Activated CD4-positive, alpha-beta T cell treated with anti-CD3 and anti-CD28 coated beads, Interleukin-2, amount 10 ng/mL, durations not matched to agents 24 days and 14 days (primary cell): ENCODE data around the gene DCUN1D3. TPM values are rescaled to one million over a fixed set of nuclear protein-coding genes. Genes with fewer than 3 reads are reported as not detected.

Experiments used
- DNase-seq: peaks from one replicate; pipeline ENCODE4 v3.0.0; 2022
- H3K27ac Mint-ChIP-seq: one replicate; pipeline ENCODE4 v1.8.0; 2022; ENCODE audit warnings: mild to moderate bottlenecking, mixed read lengths
- H3K27me3 Mint-ChIP-seq: one replicate; pipeline ENCODE4 v1.8.0; 2022; ENCODE audit warnings: mixed read lengths
- H3K36me3 Mint-ChIP-seq: one replicate; pipeline ENCODE4 v1.8.0; 2022; ENCODE audit warnings: low read depth, mild to moderate bottlenecking, mixed read lengths
- H3K4me1 Mint-ChIP-seq: one replicate; pipeline ENCODE4 v1.8.0; 2021; ENCODE audit warnings: mixed read lengths
- H3K4me3 Mint-ChIP-seq: one replicate; pipeline ENCODE4 v1.8.0; 2022; ENCODE audit warnings: mild to moderate bottlenecking, moderate library complexity, mixed read lengths
- H3K9me3 Mint-ChIP-seq: one replicate; pipeline ENCODE4 v1.8.0; 2021; ENCODE audit warnings: mixed read lengths
- intact Hi-C: fragments of 100-400 bp; cut with micrococcal nuclease; formaldehyde crosslinking; loops from one replicate; pipeline ENCODE4 v1.15.1; 2023
- total RNA-seq: library from RNA; stranded (reverse); gene quantifications from 2 replicates; pipeline ENCODE4 v1.2.3, GENCODE V29; 2022

DCUN1D3 gene
- total RNA-seq, 1 donor from 2014 or later = 12.3 TPM

DNA sequence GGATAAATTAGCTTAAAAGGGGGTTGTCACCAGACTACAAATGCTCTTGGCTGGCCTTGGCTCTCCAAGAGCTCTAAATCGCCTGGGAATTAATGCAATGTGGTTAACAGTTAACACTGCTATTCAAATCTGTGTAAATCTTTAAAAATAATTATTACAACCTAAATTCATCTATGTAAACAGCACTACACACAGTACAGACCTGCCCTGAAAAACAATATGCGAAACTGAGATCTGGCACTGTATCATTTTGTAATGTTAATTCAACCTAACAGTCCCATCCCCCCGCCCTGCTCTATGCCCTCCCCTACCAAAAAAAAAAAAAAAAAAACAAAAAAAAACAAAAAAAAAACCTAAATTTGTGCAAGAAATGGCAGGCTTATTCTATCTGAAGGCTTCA is 40.9 kb downstream of the DCUN1D3 start:
- peaks cover 4% of the 10 kb centered on the region for H3K9me3 Mint-ChIP-seq
- intact Hi-C loops = no loop called here
- DNase-seq = no peak
- no peaks in the 10 kb centered on the region for H3K27me3 Mint-ChIP-seq
- no peak overlapping the region for H3K27ac Mint-ChIP-seq
- peaks cover 21% of the 10 kb centered on the region for H3K4me1 Mint-ChIP-seq
- peaks cover 55% of the 10 kb centered on the region for H3K36me3 Mint-ChIP-seq
- H3K4me3 Mint-ChIP-seq = no peak overlapping the region

DNA sequence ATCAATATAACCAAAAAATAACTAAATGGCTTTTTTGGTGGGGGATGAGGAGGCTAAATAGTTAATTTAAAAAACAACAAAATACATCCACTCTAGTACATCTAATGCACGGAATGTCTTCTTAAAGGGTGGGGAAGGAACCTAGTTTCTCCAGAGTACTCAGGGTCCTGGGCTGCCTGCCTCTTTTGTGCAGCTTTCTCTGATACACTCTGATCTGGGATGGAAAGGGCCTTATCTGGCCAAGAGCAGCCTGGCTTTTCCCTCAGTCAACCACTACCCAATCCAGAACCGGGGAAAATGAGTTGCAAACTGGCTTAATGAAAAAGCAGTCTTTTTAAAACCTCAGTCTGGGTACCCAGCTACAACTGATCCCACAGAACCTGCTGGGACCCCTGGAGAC is 42.9 kb downstream of the DCUN1D3 start:
- H3K9me3 Mint-ChIP-seq = no peaks in the 10 kb centered on the region
- no peak overlapping the region for H3K4me3 Mint-ChIP-seq
- peaks cover 49% of the 10 kb centered on the region for H3K36me3 Mint-ChIP-seq
- intact Hi-C loops = no loop called here
- DNase-seq = no peak
- peaks cover 22% of the 10 kb centered on the region for H3K4me1 Mint-ChIP-seq
- no peak overlapping the region for H3K27ac Mint-ChIP-seq
- H3K27me3 Mint-ChIP-seq = no peaks in the 10 kb centered on the region

DNA sequence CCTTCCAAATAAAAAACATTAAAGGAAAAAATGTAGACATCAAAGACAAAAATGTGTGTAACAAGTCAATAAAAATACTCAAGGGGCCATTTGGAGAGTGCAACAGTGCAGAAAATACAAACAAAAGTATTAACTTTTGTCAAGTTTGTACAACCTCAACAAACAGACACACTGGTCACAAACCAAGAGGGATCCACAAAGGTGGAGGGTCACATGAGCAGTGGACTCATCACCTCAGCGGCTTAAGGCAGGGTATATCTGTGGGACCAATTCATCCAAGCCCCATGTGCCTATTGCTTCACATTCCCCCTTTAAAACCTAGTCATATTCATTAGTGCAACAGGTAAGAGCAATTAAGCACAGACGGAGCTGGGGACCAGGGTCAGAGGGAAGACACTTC is 45.2 kb downstream of the DCUN1D3 start:
- peaks cover 26% of the 10 kb centered on the region for H3K4me1 Mint-ChIP-seq
- H3K27me3 Mint-ChIP-seq = no peaks in the 10 kb centered on the region
- H3K36me3 Mint-ChIP-seq = peaks cover 31% of the 10 kb centered on the region
- no peak overlapping the region for H3K27ac Mint-ChIP-seq
- no peaks in the 10 kb centered on the region for H3K9me3 Mint-ChIP-seq
- H3K4me3 Mint-ChIP-seq = no peak overlapping the region
- no peak for DNase-seq
- intact Hi-C loops = no loop called here

DNA sequence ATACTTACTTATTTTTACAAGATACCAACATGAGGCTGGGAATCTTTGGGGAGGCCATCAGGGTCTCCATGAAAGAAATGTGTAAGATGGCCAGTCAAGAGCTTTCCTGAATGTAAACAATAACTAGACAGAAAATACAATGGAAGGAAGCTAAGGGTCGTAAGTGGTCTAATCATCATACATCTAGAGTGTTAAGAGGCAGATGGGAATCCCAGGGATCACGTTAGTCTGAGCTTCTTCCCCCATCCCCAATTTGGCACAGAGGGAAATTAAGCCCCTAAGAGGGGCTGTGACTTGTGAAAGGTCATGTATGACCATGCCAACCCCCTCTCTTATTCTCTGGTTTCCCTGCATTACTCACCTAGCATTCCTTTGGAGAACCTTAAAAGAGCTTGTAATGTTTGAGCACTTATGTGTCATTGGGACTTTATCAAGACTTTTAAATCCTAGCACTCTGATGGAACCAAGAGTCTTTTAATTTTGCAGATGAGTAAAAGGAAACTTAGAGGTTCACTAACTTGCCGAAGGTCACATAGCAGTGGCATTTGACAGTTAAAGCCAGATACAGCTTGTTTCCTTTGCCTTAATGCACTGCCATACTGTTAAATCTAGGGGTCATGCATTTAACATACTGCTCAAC is 46.1 kb downstream of the DCUN1D3 start:
- H3K4me3 Mint-ChIP-seq = no peak overlapping the region
- H3K9me3 Mint-ChIP-seq = no peaks in the 10 kb centered on the region
- intact Hi-C loops = no loop called here
- H3K4me1 Mint-ChIP-seq = peaks cover 30% of the 10 kb centered on the region
- H3K27ac Mint-ChIP-seq = no peak overlapping the region
- no peak for DNase-seq
- H3K36me3 Mint-ChIP-seq = peaks cover 24% of the 10 kb centered on the region
- no peaks in the 10 kb centered on the region for H3K27me3 Mint-ChIP-seq

DNA sequence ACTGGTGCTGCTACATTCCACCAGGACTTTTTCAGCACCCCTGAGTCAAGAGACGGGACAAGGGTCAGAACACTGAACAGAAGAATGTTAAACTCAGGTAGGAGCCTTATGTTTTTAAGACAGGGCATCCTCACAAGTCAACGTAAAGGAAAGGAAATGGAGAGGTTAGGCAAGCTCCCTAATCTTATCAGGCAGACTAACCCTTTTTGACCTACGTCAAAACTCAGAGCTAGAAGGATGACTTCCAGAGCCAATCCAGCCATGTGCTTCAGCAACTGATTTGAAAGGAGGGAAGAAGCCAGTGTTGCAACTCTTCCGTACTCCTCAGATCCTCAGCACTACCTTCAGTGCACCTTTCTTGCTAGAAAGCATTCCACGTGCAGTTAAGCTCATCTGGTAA is 47.0 kb downstream of the DCUN1D3 start:
- H3K27ac Mint-ChIP-seq = no peak overlapping the region
- no peak for DNase-seq
- no peak overlapping the region for H3K4me3 Mint-ChIP-seq
- no peaks in the 10 kb centered on the region for H3K9me3 Mint-ChIP-seq
- intact Hi-C loops = no loop called here
- peaks cover 30% of the 10 kb centered on the region for H3K4me1 Mint-ChIP-seq
- H3K36me3 Mint-ChIP-seq = peaks cover 21% of the 10 kb centered on the region
- no peaks in the 10 kb centered on the region for H3K27me3 Mint-ChIP-seq

DNA sequence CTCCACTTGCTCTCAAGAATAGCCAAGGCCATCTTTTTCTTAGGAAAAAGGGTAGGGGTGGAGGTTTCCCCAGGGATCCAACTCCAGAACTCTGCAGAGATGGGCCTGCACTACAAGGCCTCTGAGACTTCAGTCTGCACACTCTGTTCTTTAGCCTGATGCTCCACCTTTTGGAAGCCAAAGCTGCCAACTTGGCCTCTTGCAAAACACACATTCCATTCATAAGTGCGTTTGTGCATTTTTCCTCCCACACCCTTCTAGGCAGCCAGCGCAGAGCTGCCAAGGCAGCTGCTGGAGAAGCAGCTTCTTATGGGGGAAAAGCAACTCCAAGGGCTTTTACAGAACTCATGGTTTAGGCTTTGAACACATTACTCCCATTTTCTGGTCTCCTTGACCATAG is 48.6 kb downstream of the DCUN1D3 start:
- H3K27ac Mint-ChIP-seq = no peak overlapping the region
- H3K36me3 Mint-ChIP-seq = peaks cover 14% of the 10 kb centered on the region
- no peak overlapping the region for H3K4me3 Mint-ChIP-seq
- DNase-seq = no peak
- no peaks in the 10 kb centered on the region for H3K27me3 Mint-ChIP-seq
- intact Hi-C loops = loop anchor here (2.0 kb wide), 3 partner anchors 45 to 149 kb away; partner anchors contain the start of genes ERI2 and REXO5
- H3K9me3 Mint-ChIP-seq = no peaks in the 10 kb centered on the region
- H3K4me1 Mint-ChIP-seq = peaks cover 24% of the 10 kb centered on the region

DNA sequence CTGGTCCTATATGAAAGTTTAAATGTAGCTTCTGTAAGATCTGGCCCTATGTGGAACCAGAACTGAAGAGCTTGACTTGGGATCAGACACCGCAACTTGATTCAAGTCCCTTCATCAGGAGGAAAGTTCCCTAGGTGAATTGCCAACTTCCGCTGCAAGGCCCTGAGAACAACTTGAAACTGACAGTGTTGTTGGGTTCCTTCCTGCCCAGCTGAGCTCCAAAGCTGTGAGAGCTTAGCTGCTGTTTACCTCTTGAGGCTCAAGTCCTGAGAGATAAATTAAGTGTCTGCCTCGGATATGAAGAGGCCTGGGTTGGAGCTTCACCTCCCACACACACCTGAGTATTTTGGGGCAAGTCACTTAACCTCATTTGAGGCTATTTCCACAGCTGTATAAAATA is 49.2 kb downstream of the DCUN1D3 start:
- peaks cover 21% of the 10 kb centered on the region for H3K4me1 Mint-ChIP-seq
- no peak for DNase-seq
- peaks cover 14% of the 10 kb centered on the region for H3K36me3 Mint-ChIP-seq
- no peak overlapping the region for H3K27ac Mint-ChIP-seq
- intact Hi-C loops = loop anchor here (1.0 to 2.0 kb wide), 4 partner anchors 44 to 232 kb away; partner anchors contain the start of genes ERI2 and REXO5
- no peaks in the 10 kb centered on the region for H3K9me3 Mint-ChIP-seq
- H3K4me3 Mint-ChIP-seq = no peak overlapping the region
- no peaks in the 10 kb centered on the region for H3K27me3 Mint-ChIP-seq

DNA sequence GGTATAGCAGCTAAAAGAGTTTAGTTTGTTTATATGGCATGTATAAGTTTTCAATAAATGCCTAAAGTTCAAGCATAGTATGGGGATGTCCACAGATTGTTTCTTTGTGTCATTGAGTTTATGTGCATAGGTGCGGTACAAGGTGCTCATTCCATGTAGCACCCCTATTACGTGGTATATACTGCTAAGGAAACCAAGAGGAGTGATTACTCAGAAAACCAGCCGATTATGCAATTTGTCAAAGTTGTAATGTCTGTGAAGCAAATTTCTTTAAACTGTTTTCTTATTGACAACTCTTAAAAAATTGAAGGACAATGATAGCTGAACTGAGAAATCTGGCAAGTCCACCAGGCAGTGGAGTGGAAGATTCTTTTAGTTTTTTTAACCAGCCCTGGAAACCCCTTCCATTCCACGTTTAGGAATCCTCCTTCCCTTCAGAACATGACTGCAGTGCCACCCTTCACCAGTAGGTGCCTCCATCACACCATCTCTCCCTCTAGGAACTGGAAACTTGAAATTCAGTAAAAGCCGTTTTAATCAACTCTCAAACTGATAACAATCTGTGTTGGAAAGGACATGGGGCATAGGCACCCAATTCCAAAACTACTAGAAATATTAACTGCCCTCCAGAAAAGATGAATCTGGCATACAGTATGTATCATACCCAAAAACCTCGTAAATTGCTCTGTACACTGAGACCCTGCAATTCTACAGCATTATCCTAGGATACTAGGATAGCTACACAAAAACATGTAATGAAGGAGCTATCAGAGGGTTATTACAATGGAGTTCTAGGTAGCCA is 50.4 kb downstream of the DCUN1D3 start:
- Mint-ChIP-seq H3K27ac (peak overlapping the region; percentile 41), H3K4me1 (peaks cover 25% of the 10 kb centered on the region), H3K36me3 (peaks cover 12% of the 10 kb centered on the region), H3K4me3 (no peak overlapping the region), H3K27me3 (no peaks in the 10 kb centered on the region), H3K9me3 (no peaks in the 10 kb centered on the region)
- peak; percentile 91 for DNase-seq
- intact Hi-C loops = loop anchor here (1.0 to 2.0 kb wide), 4 partner anchors 43 to 234 kb away; partner anchors contain the start of genes ERI2 and REXO5

DNA sequence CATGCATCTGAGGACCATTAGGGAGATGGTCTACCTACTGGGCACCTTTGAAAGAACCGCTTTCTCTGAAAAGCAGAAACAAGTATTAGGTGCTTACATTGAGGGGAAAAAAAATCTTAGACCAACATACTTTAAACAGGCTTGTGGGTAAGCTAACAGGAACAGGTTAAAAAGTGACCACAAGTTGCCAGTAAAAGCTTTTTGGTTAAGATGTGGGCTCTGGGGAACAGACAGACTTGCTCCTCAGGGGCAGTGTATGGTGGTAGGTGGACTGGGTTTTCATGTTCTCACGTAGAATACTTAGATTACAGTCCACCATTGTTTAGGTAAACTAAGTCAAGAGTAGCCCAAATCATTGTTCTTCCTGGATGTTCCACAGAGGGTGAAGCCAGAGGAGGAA is 52.6 kb downstream of the DCUN1D3 start:
- intact Hi-C loops = no loop called here
- peaks cover 17% of the 10 kb centered on the region for H3K36me3 Mint-ChIP-seq
- H3K27me3 Mint-ChIP-seq = no peaks in the 10 kb centered on the region
- DNase-seq = no peak
- H3K9me3 Mint-ChIP-seq = no peaks in the 10 kb centered on the region
- H3K4me1 Mint-ChIP-seq = peaks cover 35% of the 10 kb centered on the region
- H3K4me3 Mint-ChIP-seq = no peak overlapping the region
- no peak overlapping the region for H3K27ac Mint-ChIP-seq

DNA sequence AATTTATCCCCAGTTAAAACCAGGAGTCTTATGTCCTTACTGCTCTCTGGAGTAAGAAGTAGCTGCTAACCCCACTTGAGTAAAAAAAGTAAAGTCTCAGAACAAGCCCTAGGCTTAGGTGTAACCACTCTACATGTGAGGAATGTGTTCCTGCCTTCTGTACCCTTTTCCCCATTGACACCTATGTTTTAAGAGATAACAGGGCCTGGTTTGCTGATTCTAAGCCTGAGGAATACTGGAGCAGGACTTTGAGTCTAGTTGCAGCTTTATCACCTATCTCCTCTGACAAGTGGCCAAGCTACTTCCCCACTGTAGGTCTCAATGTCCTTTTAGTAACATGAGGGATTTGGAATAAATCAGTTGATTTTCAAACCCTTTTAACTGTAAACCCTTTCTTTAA is 53.6 kb downstream of the DCUN1D3 start:
- no peak for DNase-seq
- intact Hi-C loops = no loop called here
- Mint-ChIP-seq H3K9me3 (no peaks in the 10 kb centered on the region), H3K4me3 (no peak overlapping the region), H3K36me3 (peaks cover 21% of the 10 kb centered on the region), H3K27me3 (no peaks in the 10 kb centered on the region), H3K4me1 (peaks cover 35% of the 10 kb centered on the region), H3K27ac (no peak overlapping the region)

DNA sequence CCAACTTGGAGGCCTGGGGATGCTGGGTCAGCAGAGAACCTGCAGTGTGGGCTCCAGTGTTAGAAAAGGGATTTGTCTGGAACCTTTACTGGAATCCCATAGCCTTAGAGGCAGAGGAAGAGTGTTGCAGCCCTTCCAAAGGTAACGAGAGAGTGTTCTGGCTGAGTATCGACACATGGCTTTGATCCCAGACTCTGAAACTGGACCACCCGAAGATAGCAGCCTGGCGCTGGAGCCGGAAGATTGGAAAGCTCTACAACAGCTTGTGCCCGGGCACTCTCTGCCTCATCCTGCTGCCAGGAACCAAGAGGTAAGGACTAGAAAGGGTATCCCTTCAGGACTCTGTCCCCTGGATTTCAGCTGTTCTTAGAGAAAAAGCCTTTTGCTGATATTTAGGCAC is 54.1 kb downstream of the DCUN1D3 start:
- Mint-ChIP-seq H3K27me3 (no peaks in the 10 kb centered on the region), H3K4me1 (peaks cover 34% of the 10 kb centered on the region), H3K36me3 (peaks cover 24% of the 10 kb centered on the region), H3K9me3 (no peaks in the 10 kb centered on the region), H3K4me3 (no peak overlapping the region), H3K27ac (no peak overlapping the region)
- DNase-seq = no peak
- intact Hi-C loops = no loop called here

DNA sequence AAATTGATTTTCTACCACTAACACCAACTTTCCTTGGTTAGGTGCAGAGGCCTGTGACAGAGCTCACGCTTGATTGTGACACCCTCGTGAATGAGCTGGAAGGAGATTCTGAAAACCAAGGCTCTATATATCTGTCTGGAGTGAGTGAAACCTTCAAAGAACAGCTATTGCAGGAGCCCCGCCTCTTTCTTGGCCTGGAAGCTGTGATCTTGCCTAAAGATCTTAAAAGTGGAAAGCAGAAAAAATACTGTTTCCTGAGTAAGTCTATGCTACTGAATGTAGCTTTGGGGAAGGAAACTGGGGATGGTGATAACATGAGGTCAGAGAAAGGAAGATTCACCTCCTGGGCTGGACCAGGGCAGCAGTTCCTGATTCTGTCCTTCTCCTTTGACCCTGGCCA is 55.6 kb downstream of the DCUN1D3 start:
- intact Hi-C loops = loop anchor here (1.0 kb wide), 1 partner anchor 22 kb away; no protein-coding TSS in a partner anchor
- Mint-ChIP-seq H3K4me3 (peak overlapping the region; percentile 59), H3K36me3 (peaks cover 34% of the 10 kb centered on the region)

DNA sequence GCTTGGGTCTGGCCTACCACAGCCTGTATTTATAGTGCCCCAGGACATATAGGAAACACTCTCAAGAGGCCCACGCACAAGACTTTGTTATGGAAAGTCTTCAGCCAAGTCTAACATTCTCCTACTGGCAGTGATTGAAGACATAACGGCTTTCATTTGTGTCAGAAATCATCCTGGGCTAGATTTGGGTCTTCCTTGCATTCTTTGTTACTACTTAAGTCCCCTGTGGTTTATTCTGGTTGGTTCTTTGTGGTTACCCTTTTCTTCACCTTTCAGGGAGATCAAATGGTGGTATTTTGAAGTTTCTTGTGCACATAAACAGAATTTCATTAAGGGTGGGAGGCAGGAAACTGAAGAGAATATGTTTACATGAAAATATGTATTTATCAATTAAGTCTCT is 56.1 kb downstream of the DCUN1D3 start:
- H3K4me1 Mint-ChIP-seq = peaks cover 27% of the 10 kb centered on the region
- H3K36me3 Mint-ChIP-seq = peaks cover 36% of the 10 kb centered on the region

More for the DNA sequence above, 55.6 kb downstream of the DCUN1D3 start:
- peaks cover 27% of the 10 kb centered on the region for H3K4me1 Mint-ChIP-seq
- peak; percentile 74 for DNase-seq
- H3K27ac Mint-ChIP-seq = peak overlapping the region; percentile 89
- H3K27me3 Mint-ChIP-seq = no peaks in the 10 kb centered on the region
- H3K9me3 Mint-ChIP-seq = no peaks in the 10 kb centered on the region

DNA sequence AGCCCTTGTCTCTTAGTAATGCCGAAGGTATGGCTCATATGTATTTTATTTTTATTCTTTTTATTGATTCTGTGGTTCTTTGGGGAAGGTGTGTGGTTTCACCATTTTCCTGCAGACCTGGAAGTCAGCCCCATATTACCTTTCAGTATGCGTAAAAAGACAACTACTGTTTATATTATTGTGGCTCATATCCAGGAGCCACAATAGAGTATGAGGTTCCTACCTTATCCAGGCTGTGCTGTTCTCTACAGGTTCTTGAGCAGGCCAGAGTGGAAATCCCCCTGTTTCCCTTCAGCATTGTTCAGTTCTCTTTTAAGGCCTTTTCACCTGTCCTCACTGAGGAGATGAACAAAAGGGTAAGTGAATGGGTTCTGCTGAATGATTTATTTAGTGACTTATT is 60.7 kb downstream of the DCUN1D3 start:
- no peak overlapping the region for H3K27ac Mint-ChIP-seq
- DNase-seq = no peak
- H3K27me3 Mint-ChIP-seq = no peaks in the 10 kb centered on the region
- no peak overlapping the region for H3K4me3 Mint-ChIP-seq
- intact Hi-C loops = no loop called here
- H3K9me3 Mint-ChIP-seq = no peaks in the 10 kb centered on the region
- peaks cover 65% of the 10 kb centered on the region for H3K36me3 Mint-ChIP-seq
- H3K4me1 Mint-ChIP-seq = peaks cover 13% of the 10 kb centered on the region

More for the DNA sequence above, 56.1 kb downstream of the DCUN1D3 start:
- Mint-ChIP-seq H3K27me3 (no peaks in the 10 kb centered on the region), H3K9me3 (no peaks in the 10 kb centered on the region), H3K4me3 (peak overlapping the region; percentile 59), H3K27ac (peak overlapping the region; percentile 89)
- DNase-seq = no peak
- intact Hi-C loops = loop anchor here (1.0 kb wide), 1 partner anchor 22 kb away; no protein-coding TSS in a partner anchor
